HG03060 (cell line): ENCODE data around the gene ISM1.

ENCODE experiments used
- ATAC-seq: cut with Tn5 transposase; IDR thresholded peaks from one replicate; pipeline ENCODE4 v1.9.1; 2021; ENCODE audit warnings: low read depth, moderate number of reproducible peaks; ENCODE audit not compliant: unreplicated experiment

ISM1 gene

DNA sequence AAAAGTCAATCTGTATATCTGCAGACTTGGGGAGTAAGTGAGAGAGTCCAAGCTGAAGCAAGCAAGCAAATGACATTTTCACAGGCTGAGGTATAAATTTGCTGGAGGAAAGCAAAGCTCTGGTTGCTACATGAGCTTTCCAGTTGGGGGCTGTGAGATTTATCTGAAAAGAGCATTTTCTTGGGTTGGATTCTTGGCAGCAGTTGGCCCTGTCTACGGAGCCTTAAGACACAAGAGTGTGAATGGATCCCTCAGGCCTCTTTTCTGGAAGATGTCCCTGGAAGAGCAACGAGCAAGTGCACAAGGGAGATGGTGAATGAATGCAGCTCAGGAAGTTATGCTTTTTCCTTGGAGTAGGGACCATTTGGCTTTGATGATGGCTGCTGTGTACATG, 30.8 kb downstream of the ISM1 start:
- ATAC-seq, result no peak

DNA sequence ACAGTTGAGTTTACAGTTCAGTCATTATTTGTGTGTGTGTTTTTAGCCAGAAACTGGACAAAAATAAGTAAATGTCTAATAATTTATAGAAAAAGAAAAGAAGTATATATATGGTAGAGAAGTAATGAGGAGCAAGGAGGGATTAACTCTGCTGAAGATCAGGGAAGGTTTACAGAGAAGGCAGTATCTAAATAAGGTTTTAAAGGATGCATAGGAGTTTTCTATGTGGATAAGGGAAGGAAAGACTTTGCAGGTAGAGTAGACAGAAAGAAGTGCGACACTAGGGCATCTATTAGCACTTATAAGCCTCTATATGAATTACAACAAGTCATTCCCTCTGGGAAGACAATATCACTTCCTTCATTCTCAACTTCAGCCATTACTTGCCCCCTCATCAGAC, 34.3 kb downstream of the ISM1 start:
- ATAC-seq, result no peak

DNA sequence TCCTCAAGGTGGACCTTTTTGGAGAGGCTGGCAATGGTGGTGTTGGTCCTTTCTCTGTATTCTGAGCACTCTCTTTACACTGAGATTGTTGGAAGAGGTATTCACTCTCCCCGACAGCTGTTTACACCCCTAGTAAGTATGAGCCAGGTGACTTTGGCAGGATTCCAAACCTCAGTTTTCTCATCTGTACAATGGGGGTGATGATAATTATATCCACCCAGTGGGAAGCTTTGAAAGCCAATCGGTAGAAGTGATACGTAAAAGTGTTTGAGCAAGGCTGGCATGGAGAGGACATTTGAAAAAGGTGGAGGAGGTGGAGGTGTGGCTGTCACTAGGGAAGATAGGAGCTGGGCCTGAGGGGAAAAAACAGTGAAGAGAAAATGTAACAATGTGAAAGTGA, 35.5 kb downstream of the ISM1 start:
- ATAC-seq, result no peak

DNA sequence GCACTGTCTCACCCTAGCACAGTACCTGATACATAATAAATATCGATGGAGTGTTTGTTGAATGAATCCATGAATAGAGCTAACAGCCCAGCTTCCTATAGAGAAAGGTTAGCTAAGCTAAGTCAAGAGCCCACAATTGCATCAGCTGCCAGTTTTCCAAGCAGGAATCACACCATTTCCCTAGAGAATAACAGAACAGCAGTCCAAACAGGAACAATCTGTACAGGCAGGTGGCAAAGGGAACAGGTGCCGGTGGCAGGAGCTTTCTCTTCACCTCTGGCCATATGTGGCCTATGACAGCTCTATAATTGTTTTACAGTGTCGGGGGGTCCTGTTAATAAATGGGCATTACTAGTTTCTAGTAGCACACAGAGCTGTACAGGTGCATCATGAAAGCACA, 38.8 kb downstream of the ISM1 start:
- no peak for ATAC-seq

DNA sequence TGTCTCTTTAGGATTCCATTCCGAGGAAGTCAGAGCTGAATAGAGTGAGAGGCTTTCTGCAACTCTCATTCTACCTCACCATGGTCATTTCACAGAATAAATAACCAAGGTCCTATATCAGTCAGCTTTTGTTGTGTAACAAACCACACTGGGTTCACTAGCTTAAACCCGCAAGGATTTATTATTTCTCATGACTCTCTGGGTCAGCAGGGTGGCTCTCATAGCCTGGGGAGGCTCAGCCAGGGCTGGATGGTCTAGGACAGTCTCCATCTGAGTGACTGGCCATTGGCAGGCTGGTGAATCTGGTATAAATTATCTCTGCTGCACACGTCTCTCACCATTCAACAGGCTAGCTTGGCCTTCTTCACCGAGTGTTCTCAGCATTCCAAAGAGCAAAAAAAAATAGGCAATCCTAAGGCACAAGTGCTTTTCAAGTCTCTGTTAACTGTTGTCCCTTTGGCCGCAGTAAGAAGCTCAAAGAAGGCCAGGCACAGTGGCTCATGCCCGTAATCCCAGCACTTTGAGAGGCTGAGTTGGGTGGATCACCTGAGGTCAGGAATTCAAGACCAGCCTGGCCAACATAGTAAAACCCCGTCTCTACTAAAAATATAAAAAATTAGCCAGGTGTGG, 39.7 kb downstream of the ISM1 start:
- no peak for ATAC-seq

DNA sequence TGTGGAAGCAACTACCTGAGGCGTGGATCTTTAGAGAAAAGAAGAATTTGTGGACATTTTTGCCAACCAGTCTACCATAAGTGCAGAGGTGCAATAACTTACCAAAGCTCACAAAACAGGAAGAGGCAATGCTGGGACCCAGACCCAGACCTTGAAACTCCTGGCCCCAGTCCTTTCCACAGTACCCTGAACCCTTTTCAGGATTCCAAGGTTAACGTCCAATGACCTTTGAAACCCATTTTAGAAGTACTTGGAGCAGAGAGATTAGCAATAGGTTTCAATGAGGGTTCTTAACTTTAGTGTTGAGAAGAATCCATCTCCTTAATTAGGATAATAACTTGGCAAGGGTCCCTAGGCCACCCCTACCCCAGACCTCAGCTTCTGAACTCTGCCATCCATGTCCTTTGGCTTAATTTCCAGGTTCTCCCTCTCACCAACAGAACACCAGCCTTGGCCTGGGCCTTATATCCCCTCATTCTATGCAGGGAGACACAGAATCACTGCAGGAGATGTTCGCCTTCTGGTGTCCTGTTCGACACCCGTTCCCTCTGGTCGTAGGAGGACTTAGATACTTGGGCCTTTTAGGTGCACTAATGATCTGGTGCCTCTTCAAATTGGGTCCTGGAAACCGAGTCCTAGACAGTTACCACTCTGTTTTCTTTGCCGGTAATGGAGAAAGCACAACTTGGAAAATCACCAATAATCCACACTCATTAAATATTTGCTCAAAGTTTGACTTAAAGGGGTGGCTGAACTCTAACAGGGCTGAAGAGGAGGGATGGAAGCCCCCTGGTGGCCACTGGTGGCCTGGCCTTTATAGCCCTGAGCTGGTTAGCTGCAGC, 40.6 kb downstream of the ISM1 start:
- no peak for ATAC-seq

DNA sequence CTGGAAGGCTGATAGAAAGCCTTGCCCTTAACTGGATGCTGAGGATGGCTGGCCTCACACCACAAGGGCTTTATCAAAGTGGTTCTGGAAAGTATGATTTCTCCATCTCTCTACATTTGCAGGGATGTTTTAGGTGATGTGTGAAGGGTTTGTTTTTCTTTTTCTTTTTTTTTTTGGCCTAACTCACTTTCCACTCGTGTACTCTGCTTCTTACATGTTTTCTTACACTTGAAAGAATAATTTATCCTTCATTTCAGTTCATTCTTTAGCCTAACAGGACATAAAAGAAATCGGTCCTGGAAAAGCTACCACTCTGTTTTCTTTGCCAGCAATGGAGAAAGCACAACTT, 41.2 kb downstream of the ISM1 start:
- ATAC-seq, result no peak

DNA sequence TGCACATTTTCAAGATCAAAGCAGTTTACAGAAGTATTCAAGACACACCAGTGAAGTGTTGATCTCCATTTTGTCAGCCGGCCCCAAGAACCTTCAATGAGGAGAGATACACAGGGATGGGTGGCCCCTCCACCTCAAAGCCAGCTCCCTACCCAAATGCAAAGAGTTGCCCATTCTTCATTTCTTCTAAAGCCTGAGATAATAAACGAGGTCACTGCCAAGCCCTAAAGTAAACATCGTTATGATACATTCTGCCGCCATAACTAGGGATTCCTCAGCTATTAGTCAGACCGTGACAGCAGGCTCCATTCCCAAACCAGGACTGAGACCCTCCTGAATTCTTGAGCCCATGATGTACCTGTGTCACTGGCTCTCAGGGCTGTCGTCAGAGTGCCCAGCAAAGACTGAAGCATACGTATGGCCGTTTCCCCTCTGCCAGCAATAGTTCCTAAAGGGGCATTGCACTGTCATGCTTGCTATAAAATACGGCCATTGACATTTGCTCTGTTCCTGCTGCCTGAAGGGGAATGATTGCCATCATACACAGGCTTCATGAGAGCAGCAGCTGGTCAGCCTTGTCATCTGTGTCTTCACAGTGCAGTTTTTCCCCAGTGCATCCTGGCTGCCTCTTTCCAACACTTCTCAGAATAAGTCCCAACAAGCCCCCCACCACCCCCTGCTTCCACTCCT, 41.7 kb downstream of the ISM1 start:
- ATAC-seq, result no peak

DNA sequence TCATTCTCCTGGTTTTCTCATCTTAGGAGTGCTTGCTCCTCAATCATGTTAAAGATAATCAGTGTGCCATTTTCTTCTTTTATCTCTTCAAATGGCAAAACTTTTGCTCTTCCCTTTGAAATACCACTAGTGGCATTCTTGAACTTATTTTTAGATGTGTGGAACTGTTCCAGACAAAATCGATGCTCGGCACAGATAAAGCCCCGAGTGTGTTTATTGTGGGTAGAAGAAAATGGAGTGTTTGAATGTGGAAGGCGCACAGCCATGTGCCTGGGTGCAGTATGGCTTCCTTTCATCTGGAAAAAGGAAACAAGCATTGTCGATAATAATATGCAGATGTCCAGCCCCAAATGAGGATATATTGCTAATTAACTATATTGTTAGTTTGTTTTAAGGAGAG, 42.4 kb downstream of the ISM1 start:
- ATAC-seq, result no peak

DNA sequence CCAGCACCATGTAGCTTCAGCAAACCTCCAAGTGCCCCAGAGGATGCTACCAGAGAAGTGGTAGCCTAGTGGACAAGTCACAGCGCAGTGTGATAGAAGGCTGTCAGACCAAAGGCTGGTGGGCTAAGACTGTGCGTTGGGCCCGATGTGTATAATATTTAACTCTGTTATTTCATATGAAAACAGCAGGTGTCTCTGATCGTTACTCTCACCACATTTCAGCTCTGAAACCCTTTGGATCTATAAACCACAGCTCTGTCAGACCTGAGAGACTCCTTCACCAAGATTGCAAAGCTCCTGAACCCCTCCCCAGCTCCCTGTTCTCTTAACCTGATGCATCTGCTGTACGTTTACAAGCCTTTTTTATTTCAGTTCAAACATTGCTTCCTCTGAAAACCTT, 43.8 kb downstream of the ISM1 start:
- ATAC-seq, result no peak

DNA sequence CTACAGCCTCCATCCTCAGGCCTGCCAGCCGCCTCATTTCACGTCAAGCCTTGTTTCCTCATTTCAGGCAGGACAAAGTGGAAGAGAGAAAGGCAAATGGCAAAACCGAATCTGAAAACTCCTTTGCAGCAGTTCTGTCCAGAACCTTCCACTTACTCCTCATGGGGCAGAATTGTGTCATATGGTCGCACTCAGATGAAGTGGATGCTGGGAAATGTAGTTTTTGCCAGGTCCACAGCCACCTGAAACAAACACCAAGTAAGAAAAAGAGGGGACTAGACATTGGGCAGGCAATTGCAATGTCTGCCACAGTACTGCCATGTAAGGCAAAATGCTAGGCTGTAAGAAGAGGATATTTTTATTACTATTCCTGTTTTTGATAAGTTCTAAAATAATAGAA, 44.9 kb downstream of the ISM1 start:
- no peak for ATAC-seq

DNA sequence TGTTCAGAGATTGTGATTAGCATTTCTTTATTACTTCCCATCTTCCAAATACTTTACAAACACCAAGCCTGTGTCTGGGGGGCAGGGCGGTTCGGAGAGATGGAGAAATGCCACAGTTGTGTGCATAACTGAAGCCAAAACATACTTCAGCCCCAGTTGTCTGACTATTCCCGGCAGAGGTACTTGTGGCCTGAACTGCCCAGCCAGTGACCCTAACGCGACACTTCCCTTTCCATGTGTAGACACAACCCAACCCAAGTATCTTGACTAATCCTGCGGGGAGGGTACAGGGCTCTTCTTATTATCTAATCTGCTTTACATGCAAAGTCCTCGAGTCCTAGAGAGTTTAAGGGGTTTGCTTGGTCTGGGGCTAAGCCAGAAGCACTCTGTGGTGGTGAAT, 46.2 kb downstream of the ISM1 start:
- no peak for ATAC-seq

DNA sequence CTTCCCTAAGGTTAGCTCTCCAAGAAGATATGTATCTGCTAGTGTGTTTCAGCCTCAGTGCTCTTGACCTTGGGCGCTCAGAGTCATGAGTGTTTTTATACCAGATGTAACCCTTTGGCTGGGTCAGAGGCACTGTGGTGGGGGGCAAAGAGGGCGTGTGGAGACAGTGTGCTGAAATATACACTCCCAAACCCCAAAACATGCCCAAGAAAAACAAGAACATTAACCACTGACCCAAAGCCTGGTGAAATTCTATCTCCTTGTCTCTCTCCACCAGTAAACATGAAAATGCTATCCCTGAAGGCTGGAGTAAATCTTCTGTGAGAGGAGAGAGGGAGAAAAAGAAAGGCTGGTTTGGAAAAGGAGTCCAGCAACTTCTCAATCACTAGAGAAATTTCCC, 47.9 kb downstream of the ISM1 start:
- ATAC-seq, result no peak

DNA sequence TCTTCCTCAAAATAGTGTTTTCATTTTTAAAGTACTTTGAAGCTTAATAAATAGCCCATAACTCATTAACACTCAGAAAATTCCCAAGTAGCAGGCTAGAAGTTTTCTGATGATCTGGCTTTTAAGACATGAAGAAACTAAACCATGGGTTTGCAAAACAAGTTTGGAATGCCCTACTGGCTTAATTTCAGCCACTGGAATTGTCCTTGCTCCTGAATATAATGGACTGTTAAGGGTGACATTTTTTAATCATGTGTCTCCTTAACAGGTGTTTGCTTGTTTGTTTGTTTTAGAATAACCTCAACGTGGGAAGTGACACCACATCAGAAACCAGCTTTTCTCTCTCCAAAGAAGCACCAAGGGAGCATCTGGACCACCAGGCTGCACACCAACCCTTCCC, 49.1 kb downstream of the ISM1 start:
- ATAC-seq, result no peak

DNA sequence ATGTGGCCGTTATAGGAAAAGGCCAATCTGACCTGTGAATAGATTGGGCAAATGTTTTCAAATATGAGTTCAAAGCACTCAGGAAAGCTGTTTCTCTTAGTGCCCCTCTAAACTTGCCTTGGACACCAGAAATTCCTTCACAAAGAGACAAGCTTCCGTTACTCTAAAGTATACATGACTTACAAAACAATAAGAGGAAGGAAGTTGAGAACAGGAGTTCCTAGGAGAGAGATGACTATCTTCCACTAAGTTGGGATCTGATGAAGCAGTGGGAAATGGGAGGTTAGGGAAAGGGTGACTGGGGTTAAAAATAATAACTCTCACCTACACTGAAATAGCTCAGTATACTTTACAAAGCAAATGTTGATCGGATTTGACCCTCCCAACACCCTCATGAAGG, 50.0 kb downstream of the ISM1 start:
- no peak for ATAC-seq

DNA sequence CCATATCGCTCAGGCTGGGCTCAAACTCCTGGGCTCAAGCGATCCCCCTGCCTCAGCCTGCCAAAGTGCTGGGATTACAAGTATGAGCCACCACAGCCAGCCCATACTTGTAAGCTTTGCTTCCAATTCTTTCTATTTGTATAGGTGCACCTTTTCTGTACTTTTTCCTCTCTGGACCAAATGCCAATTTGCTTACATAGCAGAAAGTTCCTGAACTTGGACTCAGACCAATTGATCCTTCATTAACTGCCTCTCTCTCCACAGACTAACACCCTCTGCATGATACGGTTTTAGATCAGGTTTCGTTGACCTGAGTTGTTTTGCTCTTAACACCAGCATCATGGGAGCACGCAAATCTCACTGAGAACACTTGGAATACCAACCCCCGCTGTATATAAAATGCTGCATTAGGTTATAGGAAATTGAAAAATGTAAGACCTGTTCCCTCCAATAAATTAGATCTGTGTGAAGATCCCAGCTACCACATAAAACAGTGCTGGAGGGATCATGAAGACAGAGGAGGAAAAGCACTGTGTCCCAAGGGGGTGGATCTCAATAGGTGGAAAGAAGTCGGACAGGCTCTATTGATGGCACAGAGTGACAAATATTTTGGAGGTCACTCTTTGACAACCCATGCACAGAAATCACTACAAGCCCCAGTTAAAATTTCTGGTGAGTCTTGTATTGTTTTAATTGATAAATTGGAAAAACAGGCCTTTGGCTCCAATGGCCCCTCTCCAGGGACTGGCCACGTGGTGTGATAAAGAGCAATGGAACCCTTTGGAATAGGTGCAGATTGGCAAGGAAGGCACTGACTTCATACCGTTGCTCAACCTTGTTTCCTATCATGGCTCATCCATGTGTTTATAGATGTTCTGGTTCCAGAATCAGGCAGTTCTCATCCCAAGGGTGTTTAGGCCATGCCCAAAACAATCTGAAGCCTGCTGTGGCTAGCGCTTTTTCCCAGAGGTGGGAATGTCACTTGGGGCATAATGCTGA, 51.2 kb downstream of the ISM1 start:
- no peak for ATAC-seq

DNA sequence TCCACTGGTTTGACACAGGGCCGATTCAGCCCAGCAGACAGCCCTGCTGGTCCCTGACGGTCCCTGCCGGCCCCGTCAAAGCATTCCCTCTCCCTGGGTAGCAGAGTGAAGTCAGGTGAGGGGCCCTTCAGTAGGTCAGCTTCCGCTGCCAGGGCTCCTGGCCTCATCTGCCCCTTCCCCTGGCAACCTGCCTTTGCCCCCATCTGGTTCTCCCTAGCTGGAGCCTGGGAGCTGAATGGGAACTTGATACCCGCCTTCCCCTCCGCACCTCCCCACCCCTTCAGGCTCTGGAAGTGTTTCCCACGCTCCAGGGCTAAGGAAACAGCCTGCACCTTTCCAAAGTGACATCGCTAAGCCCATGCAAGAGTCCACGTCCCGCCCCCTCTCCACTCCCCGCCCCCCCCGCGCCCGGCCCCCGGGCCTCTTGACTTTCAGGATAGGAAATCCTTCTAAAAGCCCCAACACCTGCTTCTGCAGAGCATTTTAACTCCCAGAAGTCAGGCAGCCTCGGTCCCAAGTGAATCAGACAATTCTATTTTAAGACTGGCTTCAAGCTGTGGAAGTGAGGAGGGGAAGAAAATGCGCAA, 53.3 kb downstream of the ISM1 start:
- ATAC-seq, result no peak

DNA sequence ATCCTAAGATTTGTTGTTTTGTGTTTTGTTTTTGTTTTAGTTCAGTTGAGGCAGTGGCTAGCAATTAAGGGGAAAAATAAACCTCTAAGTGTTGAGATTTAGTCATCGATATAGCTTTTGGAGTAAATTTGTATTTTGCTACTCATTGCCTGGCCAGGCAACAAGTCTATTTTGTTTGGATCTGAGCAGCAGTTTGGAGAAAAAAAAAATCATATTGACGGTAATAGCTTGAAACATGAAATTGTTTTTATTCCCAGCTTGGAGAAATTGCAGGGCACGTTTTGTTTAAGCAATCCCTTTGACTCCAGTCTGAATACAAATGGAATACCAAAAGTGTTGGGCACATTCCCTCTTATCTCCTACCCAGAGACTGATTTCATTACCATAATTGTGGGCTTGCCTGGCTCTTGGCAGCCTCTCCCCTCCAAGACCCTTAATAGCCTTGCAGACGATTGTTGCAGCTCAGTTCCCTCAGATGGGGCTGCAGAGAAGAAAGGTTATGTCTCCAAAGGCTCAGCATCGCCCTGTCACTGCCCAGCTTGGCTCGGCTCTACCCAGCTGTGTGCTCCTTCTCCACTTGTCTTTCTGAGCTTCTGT, 56.0 kb downstream of the ISM1 start:
- no peak for ATAC-seq

DNA sequence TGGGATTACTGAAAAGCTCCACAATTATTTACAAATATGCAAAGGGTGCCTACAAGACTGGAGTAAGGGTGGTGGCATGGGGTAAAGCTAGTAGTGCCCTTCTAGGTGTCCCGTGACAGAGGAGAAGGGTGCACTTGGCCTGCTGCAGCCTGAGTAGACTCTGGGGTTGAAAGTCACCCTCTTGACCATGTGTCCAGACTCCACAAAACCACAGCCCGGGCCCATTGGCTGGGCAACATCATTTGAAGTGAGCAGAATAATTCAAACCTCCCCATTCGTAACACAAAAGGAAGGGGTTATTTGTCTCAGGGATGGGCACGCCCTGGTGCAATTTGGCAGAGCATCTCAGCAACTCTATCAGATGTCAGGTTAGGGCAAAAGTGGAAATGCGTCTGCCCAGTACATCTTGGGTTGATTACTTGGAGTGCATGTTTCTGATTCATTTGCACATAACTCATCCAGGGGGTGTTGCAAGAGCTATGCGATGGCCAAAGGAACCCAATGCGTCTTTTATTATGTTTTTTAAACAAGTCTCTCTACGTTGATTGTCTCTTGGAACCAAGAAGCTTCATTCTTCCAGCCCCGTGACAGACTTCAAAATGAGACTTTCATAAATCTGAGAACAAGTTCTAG, 56.7 kb downstream of the ISM1 start:
- no peak for ATAC-seq
